HG03097 (cell line): ENCODE data around the gene MEGF11.

Experiments
- ATAC-seq: cut with Tn5 transposase; IDR thresholded peaks from one replicate; pipeline ENCODE4 v1.9.1; 2021; ENCODE audit not compliant: unreplicated experiment, low FRiP score

The MEGF11 gene

GRCh38 chr15:66241087-66241907 lies 12.3 kb downstream of the MEGF11 start:
- ATAC-seq, result no peak

GRCh38 chr15:66240240-66240794 lies 13.2 kb downstream of the MEGF11 start:
- ATAC-seq, result no peak

GRCh38 chr15:66239514-66239913 lies 14.0 kb downstream of the MEGF11 start:
- no peak for ATAC-seq

GRCh38 chr15:66238318-66238717 lies 15.2 kb downstream of the MEGF11 start:
- ATAC-seq, result no peak

- no peak for ATAC-seq
Measured at GRCh38 chr15:66237513-66238235, 15.9 kb downstream of the MEGF11 start.

GRCh38 chr15:66236806-66237375 lies 16.7 kb downstream of the MEGF11 start:
- no peak for ATAC-seq

- no peak for ATAC-seq
Measured at GRCh38 chr15:66235866-66236265, 17.7 kb downstream of the MEGF11 start.

GRCh38 chr15:66234798-66235197 lies 18.8 kb downstream of the MEGF11 start:
- no peak for ATAC-seq

GRCh38 chr15:66233487-66234415 lies 19.8 kb downstream of the MEGF11 start:
- no peak for ATAC-seq

GRCh38 chr15:66232267-66232625 lies 21.3 kb downstream of the MEGF11 start:
- ATAC-seq, result no peak

- no peak for ATAC-seq
Measured at GRCh38 chr15:66231394-66232266, 21.9 kb downstream of the MEGF11 start.

- ATAC-seq, result no peak
Measured at GRCh38 chr15:66229790-66230465, 23.6 kb downstream of the MEGF11 start.

- ATAC-seq, result no peak
Measured at GRCh38 chr15:66228807-66229735, 24.5 kb downstream of the MEGF11 start.

GRCh38 chr15:66226736-66227135 lies 26.8 kb downstream of the MEGF11 start:
- no peak for ATAC-seq

- no peak for ATAC-seq
Measured at GRCh38 chr15:66225656-66226274, 27.8 kb downstream of the MEGF11 start.

GRCh38 chr15:66224946-66225345 lies 28.6 kb downstream of the MEGF11 start:
- ATAC-seq, result no peak
